HG03521 (cell line): ENCODE results near the gene CLINT1.
A peak's percentile ranks its signal among the peaks of the same experiment; 100 is the strongest.

ENCODE experiments used
- ATAC-seq: cut with Tn5 transposase; IDR thresholded peaks from one replicate; pipeline ENCODE4 v1.9.1; 2021; ENCODE audit warnings: mild to moderate bottlenecking, moderate library complexity; ENCODE audit not compliant: unreplicated experiment

Gene CLINT1

DNA sequence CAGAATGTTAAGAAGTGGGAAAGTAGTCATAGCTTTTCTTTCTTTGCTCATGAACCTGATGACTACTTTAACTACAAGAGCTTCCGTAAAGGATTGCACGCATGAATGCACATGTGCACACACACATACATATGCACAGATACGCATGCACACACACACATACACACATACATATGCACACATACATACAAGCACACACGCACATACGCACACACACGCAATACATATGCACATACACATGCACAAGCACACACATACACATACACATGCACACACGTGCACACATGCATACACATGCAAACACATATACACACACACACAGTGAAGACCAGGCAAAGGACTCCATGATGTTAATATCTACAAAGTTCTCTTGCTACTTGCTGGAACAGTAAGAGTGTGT lies 92.5 kb downstream of the CLINT1 start:
- no peak for ATAC-seq

DNA sequence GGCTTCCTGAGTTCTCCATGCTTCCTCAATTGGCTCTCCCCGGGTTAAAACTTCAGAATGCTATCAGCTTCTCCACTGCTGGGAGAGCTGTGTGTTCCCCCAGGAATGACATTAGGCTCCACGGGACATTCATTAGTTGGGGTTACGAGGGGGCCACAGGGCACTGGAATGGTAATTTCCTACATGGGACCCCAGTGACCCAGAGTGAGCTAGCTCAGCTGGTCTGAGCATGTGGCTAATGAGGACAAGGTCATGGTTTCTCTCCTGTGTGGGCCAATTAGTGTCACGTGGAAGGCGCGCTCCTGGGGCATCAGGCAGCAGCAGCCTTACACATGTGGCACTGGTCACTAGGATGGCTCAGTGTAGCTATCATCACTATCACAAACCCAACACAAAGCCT lies 94.4 kb downstream of the CLINT1 start:
- ATAC-seq = no peak

DNA sequence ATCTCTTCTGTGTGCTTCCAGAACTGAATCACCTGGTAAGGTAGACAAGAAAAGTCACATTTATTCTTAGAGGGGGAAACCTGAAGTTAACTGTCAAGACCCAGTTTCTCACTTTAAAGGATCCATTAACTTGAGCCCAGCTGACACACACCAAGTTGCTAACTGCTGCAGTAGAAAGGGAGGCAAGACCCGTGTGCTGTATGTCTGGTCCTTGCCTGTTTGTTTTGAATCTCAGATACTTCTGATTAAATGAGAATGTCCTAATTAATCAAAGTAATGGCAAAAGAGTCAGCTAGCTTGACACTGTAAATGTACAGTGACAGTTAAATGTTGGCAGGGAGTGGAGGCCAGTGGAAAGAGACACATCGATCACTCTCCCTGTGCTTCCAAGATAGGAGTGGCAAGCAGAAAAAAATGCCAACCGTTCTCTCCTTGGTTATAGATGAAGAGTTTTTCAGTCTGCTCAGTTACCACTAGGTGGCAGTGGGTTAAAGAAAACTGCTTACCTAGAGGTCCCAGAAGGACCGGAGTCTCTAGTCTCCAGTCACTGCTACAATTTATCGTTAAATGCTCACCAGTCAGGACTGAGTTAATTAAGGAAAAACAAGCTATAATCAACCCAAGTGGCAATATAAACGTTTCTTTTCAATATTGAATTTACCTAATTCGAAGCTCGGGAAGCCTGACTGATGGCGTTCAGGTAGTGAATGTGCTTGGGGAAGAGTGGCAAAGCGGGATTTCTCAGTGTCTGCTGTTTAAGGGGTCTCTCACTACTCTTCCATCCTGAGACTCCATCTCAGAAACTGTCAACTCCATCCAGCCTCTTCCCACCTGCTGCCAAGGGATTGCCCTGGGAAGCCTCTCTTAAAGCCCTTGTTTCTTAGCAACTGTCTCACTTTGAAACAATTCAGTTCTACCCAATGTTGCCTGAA lies 97.0 kb downstream of the CLINT1 start:
- ATAC-seq = no peak

DNA sequence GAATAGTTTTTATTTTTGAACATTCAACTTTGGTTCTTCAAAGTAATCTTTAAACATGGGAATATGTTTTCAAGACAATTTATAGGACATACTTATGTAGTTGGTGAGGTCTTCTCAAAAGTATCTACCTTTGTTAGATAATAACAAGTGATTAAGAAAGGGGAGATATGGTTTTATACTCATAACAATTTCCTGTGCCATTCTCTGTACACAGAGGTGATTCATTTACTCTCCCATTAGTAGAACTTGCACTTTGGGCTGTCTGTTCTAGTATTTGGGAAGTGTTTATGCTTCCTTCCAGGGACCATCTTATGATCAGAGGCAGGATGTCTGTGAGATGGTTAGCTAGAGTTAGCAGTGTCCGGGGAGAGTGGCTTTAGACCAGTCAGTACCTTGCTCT lies 100.2 kb downstream of the CLINT1 start:
- no peak for ATAC-seq

DNA sequence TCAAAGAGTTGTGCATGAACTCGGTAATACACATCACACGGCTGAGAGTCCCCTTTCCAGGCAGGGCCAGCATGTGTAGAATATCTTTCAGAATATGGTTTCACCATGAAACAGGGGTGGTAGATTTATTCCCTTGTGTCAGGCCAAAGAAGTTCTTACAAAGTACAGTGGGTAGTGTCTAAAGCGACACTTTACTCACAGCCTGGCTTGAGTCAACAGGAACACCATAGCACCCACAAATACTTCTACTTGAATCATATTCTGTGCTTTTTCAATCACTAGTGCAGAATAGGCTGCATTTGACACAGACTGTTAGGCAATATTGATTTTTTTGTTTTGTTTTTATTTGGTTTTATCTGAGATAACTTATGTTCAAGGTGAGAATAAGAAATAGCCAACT lies 102.8 kb downstream of the CLINT1 start:
- ATAC-seq = no peak

DNA sequence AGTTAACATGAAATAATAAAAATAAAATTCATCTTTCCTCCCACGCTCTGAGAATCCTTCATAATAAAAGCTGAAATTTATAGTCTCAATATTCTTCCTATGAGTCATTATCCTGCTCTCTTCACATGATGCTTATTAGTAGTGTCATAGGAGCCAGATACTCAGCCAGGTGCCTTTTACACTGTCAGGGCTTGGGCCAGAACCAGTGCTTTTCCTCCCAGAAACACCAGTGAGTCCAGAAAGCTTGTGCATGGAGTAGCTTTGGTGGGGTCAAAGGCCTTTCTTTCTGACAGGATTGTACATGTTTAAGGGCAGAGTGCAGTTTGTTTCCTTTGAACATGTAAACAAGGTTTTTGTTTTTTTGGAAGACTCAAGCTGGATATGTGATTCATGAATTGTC lies 108.6 kb downstream of the CLINT1 start:
- no peak for ATAC-seq

DNA sequence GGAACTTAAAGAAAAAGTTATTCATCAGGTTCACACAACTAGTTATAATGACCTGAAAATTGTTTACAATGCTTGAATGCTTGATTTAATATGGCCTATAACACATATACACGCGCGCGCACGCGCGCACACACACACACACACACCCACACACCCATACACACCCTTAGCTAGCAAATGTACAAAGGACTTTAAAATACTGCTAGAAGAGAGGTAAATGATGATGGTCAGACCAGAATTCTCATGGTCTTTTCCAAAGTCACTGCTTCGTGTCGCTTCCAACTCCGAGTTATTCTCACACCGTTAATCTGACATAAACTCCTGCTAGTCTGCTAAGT lies 109.5 kb downstream of the CLINT1 start:
- no peak for ATAC-seq

DNA sequence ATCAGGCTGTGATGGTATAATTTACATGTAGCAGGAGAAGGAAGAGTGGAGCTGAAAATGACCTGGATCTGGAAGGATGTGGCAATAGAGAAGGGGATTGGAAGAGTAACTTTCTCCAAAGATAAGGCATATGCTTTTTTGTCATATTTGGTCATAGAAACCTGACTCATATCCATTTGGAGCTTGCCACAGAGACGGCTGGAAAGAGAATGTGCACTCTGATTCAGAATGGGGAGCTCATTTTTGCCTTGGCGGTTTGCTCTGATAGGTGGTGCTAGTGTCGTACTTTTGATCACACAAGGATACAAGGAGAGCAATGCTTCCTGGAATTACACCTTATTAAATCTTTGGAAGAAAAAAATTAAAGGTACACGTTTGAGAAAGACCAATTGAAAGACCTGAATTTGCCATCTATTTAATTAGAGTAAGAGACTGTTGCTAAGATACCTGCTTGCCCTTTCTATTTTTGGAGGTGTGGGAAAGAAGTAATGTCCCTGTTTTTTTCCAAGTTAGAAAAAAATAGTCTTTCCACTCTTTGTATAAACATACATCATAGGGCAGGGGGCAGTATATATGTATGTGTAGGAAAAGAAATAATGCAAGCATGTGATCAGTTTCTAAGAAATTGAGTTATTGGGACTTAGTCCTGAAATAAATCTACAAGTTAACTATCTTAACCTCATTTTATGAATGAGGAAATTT lies 110.0 kb downstream of the CLINT1 start:
- ATAC-seq = no peak

DNA sequence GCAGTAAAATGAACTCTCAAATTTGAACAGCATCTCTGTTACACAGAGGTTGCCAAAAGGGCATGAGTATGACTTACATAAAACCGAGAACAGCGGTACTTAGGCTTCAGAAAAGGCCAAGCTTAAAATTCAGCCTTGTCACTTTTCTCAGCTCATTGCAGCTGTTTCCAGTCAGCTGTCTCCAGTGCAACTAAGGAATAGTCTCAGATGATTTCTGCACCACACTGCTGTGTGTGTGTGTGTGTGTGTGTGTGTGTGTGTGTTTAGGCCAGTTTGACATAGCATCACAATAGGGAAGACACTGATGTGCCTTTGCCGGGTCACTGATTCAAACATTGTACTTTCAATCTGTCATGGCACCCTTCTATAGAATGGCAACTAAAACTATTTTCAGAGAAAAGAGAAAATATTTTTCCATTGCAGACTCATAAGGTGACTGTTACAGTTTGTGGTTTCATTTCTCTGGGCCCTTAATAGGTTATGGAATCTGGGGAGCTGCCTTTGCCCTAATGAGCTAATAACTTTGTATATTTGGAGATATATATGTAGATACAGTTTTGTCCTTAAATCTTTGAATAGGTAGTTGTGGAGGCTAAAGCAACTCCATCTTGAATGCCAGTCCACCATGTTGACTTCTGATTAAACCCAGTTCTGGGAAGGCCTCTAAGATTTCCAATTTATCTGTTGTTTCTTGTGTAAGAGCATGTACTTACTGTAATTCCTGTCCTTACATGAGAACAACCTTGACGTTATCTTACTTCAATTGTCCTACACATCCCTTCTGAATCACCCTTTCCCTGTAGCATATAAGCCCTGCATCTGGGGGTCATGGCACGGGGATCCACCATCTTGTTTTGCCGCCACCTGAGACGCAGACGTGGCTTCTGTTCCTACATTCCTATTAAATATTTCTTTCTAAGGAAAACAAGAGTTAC lies 110.9 kb downstream of the CLINT1 start:
- ATAC-seq = no peak

DNA sequence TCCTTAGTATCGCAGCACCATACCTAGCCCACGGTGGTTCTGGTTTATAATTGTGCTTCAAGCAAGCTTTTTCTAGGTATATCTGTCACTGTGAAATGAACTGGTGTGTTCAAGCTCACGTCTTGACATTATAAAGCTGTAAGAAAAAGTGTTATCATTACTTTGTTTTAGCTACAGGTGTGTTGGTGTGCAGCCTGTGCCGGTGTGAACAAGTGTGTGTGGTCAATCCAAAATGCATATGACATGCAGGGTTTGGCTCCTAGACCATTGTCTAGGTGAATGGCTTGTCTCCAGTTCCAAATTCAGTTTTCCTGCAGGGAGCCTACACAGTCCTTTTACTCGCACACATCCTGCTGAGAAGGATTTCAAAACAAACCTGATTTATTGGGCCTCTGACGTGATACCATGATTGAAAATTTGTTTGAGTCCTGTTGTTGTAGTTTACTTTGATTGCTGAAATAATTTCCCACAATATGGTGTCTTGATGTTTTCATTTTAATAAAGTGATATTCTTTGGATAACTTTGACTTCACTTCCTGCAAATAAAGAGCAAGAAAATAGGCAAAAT lies 111.7 kb downstream of the CLINT1 start:
- ATAC-seq = no peak

DNA sequence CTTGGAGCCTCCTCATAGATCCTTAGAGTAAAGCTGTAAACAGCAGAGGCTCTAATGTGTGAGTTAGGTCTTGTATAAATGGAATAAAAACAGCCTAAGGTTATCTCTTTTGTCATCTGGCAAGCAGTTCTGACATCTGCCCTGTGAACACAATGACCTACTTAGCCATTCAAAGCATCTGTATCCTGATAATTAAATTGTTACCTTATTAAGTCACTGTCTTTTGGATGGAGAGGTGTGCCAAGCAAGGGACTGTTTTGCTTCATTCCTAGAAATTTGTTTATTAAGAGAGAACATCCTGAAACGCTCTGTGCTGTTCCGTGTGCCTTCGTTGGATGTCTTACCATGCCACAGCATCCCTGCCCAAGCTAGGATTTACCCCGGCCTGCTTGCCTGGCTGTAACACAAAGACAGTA lies 113.9 kb downstream of the CLINT1 start:
- no peak for ATAC-seq

DNA sequence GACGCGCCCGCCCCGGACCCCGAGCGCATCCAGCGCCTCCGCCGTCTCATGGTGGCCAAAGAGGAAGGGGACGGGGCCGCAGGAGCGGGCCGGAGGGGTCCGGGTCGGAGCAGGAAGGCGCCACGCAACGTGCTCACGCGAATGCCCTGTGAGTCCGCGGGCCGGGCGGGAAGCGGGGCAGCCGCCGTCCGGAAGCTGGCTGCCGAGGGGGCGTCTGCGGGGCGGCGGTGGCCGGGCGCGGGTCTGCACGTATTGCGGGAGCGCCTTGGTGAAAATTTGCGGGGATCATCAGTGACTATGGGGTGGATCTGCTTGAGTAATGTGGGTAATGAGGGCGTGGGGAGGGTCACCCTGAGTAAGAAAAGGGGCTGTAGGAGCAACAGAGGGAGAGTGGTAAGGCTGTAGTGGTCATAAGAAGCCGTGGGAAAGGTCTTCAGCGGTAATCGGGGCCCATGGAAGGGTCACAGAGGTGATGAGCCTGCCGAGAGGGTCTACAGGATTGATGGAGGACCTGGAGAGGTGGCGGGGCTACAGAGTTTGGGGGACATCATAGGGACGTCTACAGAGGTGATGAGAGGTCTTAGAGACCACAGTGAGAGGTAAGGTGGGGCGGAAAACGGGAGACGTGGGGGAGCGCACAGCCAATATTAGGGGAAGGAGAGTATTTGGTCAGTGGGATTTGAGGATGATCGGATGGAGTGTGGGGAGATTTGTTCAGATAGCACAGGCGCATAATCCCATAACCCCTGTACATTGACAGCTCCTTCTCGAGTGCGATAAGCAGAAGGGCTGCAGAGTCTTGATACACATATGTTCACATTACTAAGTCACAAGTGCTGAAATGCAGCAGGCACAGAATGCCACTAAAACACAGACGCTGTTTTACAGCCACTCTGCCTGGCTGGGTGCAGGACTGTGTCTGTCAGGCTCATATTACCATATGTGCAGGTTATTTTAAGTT lies 114.6 kb downstream of the CLINT1 start:
- peak; percentile 19 for ATAC-seq

DNA sequence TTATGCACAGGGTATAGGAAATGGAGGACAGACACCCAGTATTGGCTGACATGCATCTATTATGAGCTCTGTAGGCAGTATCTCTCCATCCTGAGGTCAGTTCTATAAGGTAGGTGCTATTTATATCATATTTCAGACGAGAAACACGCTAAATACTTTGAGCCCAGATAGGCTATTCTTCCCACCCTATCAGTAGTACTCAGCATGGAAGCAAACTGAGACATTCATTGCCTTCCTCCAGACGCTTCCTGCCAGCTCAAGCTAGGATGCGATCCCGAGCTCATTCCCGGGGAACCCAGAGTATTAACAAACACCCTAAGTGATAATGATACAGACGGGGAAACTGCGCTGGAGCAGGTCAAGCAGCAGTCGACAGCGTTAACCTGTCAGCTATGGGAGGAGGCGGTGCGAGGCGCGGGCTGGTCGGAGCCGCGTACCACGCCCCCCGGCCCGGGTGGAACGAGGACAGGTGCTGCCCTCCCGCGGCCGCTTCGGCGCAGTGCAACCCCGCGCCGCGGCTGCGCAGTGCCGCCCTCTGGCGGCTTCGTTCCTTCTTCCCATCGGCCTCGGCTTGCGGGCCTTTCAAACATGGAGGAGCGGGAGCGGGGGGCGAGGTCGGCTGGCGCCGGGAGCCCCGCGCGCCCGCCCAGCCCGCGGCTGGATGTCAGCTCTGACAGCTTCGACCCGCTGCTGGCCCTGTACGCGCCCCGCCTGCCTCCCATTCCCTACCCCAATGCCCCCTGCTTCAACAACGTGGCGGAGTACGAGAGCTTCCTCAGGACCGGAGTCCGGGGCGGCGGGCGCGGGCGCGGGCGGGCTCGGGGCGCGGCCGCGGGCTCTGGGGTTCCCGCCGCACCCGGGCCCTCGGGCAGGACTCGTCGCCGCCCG lies 115.5 kb downstream of the CLINT1 start, which contains the start of gene LSM11:
Gene LSM11, plus strand, starts transcription at position 550 of the 888 bp plus-strand sequence. Its CDS starts 39 bp downstream, at position 589.
- peak; percentile 91 for ATAC-seq

DNA sequence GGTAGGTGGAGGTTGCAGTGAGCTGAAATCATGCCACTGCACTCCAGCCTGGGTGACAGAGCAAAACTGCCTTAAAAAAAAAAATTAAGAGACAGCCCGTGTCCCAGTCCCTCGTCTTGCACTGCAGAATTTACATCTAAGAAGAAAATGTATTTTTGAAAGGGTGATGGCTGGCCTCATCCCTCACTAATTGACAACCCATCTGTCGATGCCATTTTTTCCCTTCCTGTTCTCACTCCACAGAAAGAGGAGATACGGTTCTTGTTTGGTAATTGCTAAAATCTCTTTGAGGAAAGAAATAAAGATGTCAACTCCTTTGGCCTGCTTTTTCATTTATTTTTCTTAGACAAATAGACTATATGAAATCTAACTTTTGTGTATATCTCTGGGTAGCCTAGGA lies 117.8 kb downstream of the CLINT1 start:
- ATAC-seq = no peak

DNA sequence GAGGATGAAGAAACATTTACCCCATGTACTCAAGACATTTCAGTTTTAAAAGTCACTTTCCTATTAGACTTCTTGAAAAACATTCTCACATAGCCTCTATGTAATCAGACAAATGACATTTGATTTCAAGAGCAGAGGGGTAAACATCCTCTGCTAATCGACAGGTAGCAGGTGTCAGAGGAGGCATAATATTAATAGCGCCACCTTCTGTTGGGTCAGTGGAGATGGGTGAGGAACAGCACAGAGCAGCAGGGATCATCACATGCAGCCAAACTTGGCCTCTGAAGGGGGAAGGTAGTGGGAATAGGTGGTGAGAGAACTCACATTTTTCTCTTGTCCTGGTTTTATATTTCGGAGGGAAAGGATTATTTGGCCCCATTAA lies 118.7 kb downstream of the CLINT1 start:
- no peak for ATAC-seq

DNA sequence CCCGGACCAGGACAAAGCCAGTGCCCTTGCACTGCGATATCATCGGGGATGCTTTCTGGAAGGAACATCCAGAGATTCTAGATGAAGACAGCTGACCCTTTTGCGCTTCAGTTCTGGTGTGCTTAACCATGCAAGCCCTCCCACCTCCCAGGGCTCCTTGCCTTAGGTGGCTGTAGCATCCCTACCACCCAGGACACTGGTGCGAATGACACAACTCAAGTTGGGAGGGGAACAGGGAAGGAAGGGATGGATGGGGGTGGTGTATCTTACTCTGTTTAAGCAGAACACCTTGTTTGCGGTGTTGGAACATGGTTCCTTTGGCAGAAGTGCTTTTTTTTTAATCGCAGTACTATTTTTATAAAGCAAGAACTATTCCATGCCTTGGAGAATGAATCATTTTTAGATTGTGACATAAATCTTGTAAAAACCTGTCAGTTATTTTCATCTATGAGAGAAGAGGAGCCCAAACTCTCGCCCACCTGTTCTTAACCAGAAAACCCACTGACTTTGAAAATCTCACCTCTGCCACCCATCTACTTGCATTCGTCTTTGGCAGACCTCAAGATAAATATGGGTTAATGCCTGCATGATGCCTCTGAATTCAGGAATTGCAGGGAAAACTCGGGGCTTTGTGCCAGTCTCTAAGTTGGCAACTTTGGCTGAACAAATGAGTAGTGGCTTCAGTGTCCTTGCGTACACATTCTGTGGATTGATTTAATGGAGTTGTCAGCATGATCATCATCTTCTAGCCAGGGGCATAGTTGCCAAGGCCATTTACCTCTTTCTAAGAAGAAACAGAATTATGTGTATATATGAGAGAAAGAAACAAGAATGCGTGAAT lies 119.3 kb downstream of the CLINT1 start:
- no peak for ATAC-seq

DNA sequence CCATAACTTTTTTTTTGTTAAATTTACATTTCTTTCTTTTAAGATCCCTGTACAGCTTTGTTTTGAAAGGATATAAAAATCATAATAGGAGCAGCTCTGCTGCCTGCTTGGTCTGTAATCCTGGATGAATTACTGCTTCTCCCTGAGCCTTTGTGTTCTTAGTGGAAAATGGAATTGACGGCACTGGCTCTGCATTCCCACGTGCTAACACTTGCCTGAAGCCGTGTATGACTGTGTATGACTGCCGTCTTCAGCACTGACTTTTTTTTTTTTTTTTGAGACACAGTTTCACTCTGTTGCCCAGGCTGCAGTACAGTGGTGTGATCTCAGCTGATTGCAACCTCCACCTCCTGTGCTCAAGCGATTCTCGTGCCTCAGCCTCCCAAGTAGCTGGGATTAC lies 123.0 kb downstream of the CLINT1 start:
- no peak for ATAC-seq
